ENCODE measurements around the gene NEO1.

Gene NEO1

DNA sequence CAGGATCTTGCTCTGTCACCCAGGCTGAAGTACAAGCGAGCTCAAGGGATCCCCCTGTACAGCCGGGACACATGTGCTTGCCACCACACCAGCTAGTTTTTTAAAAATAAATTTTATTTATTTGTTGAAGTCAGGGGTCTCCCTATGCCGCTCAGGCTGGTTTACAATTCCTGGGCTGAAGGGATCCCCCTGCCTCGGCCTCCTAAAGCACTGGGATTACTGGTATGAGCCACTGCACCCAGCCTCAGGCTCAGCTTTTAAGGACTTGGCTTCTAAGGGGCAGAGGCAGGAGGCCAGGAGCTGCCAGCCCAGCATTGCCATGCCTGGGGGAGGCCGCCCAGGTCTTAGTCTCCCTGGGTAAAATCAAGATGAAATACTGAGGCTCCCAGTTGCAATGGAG lies 279.2 kb downstream of the NEO1 start:
- no peak overlapping the region for H3K18ac ChIP-seq (ENCODE audit: low read length)
- no peaks in the 10 kb centered on the region for H3K27me3 ChIP-seq (ENCODE audit: insufficient read depth, low read length)
- H4K12ac ChIP-seq (ENCODE audit: low read depth, low read length), result no peak overlapping the region
- no peak overlapping the region for H2AK5ac ChIP-seq (ENCODE audit: low read length)
- no peak overlapping the region for H2BK120ac ChIP-seq (ENCODE audit: insufficient read depth, low read length, poor library complexity)
- no peak overlapping the region for H2AFZ ChIP-seq (ENCODE audit: insufficient read depth, low read length, poor library complexity)
- peaks cover 2% of the 10 kb centered on the region for H3K79me2 ChIP-seq (ENCODE audit: control insufficient read depth, insufficient read depth, low read length, poor library complexity)
- peaks cover 6 to 11% of the 10 kb centered on the region in 2 experiments for H3K4me1 ChIP-seq (ENCODE audit: control insufficient read depth in 1 of 2, insufficient read depth in 2 of 2, low read length in 2 of 2)
- H3K9me3 ChIP-seq (ENCODE audit: insufficient read depth, low read depth, low read length), result peaks cover 3% of the 10 kb centered on the region
- no peak overlapping the region for H3K4me3 ChIP-seq (ENCODE audit: low read depth, low read length)
- no peak for DNase-seq
- no peak overlapping the region for H3K23ac ChIP-seq (ENCODE audit: low read length)
- no peak overlapping the region for H3K4ac ChIP-seq (ENCODE audit: low read depth, low read length)
- H3K9ac ChIP-seq (ENCODE audit: low read length), result no peak overlapping the region
- peaks cover 10 to 13% of the 10 kb centered on the region in 2 experiments for H3K36me3 ChIP-seq (ENCODE audit: control insufficient read depth in 1 of 2, insufficient read depth in 2 of 2, low read length in 2 of 2)
- no peak overlapping the region for H2BK12ac ChIP-seq (ENCODE audit: low read length)
- no peak overlapping the region for H3K14ac ChIP-seq (ENCODE audit: low read length)
- H3K79me1 ChIP-seq (ENCODE audit: low read length), result peaks cover 2% of the 10 kb centered on the region
- no peak overlapping the region for H4K91ac ChIP-seq (ENCODE audit: low read depth, low read length)
- H4K8ac ChIP-seq (ENCODE audit: low read depth, low read length), result no peak overlapping the region
- no CpG with 5 or more reads among the region's 5 CpGs for WGBS (ENCODE audit: extremely low coverage, insufficient coverage, insufficient read length)
- no peak overlapping the region for H2BK5ac ChIP-seq (ENCODE audit: low read depth, low read length, poor library complexity)
- H3K4me2 ChIP-seq (ENCODE audit: low read length), result no peak overlapping the region
- H3K27ac ChIP-seq (ENCODE audit: low read depth, low read length), result no peak overlapping the region

DNA sequence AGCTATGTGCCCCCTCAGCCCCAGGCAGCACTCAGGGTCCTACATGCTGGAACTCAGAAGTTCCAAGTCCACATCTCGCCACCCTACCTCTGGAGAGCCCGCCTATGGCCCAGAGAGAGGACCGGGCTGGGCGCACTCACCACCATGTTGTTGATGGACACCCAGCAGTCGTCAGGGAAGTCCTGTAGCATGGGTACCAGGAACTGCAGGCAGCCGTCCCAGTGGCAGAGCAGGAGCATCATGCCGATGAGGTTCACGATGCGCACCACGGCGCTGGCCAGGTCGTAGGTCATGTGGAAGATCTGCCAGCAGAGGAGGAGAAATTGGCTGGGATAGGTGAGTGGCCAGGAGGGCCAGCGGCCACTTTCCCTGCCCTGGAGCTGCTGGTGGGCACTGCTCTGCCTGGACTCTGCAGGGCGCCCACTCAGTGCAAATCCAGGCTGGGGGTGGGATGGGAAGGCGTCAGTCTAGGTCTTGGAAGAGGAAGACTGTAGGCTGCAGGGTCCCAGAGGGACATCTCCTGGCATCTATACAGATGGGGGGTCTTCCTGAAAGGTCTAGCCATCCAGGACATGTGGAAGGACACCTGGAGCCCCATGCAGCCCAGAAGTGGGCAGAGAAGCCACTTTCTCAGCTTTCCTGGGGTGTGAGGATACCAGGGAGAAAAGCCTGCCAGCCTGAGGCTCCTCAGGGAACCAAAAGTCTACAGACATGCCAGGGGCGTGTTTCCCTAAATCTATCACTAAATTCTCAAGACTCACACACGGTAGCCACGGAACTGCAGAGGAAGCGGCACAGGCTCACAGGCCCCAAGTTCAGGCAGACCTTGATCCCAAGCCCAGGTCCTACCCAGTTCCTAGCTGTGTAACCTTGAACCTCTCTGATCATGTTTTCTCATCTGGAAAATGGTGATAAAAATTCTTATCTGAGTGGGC lies 280.0 kb downstream of the NEO1 start:
- Histone ChIP-seq H2BK5ac (ENCODE audit: low read depth, low read length, poor library complexity) (no peak overlapping the region), H3K27me3 (ENCODE audit: insufficient read depth, low read length) (no peaks in the 10 kb centered on the region), H4K91ac (ENCODE audit: low read depth, low read length) (no peak overlapping the region), H3K14ac (ENCODE audit: low read length) (no peak overlapping the region), H2AFZ (ENCODE audit: insufficient read depth, low read length, poor library complexity) (no peak overlapping the region), H3K36me3 (ENCODE audit: control insufficient read depth in 1 of 2, insufficient read depth in 2 of 2, low read length in 2 of 2) (peaks cover 10 to 13% of the 10 kb centered on the region in 2 experiments), H3K9ac (ENCODE audit: low read length) (no peak overlapping the region), H3K79me2 (ENCODE audit: control insufficient read depth, insufficient read depth, low read length, poor library complexity) (peaks cover 2% of the 10 kb centered on the region), H3K9me3 (ENCODE audit: insufficient read depth, low read depth, low read length) (peaks cover 3% of the 10 kb centered on the region), H3K4me3 (ENCODE audit: low read depth, low read length) (no peak overlapping the region), H2AK5ac (ENCODE audit: low read length) (no peak overlapping the region), H3K4ac (ENCODE audit: low read depth, low read length) (no peak overlapping the region), H4K12ac (ENCODE audit: low read depth, low read length) (no peak overlapping the region), H4K8ac (ENCODE audit: low read depth, low read length) (no peak overlapping the region), H2BK12ac (ENCODE audit: low read length) (no peak overlapping the region), H3K79me1 (ENCODE audit: low read length) (peaks cover 2% of the 10 kb centered on the region), H3K4me1 (ENCODE audit: control insufficient read depth in 1 of 2, insufficient read depth in 2 of 2, low read length in 2 of 2) (peaks cover 6 to 11% of the 10 kb centered on the region in 2 experiments), H3K4me2 (ENCODE audit: low read length) (no peak overlapping the region), H3K23ac (ENCODE audit: low read length) (no peak overlapping the region), H2BK120ac (ENCODE audit: insufficient read depth, low read length, poor library complexity) (no peak overlapping the region), H3K27ac (ENCODE audit: low read depth, low read length) (no peak overlapping the region), H3K18ac (ENCODE audit: low read length) (no peak overlapping the region)
- no peak for DNase-seq
- WGBS (ENCODE audit: extremely low coverage, insufficient coverage, insufficient read length), result no CpG with 5 or more reads among the region's 19 CpGs

DNA sequence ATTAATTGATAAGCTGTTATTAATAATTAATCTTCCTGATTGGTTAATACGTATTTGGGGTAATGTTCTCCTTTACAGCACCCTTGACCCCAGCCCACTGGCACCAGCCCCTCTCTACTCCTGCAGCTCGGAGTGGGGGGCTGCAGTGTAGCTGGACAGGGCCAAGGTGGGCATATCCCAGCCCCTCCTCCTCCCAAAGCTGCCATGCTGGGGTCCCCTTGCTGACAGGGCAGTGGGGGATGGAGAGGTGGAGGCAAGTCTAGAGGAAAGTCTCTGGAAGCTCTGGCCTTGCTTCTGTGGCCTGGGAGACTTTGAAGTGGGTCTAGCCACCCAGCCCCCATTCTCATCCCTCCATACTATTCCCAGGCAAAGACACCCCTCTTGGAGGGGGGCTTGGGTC lies 280.7 kb downstream of the NEO1 start:
- peaks cover 2% of the 10 kb centered on the region for H3K79me2 ChIP-seq (ENCODE audit: control insufficient read depth, insufficient read depth, low read length, poor library complexity)
- no peak for DNase-seq
- H3K4me2 ChIP-seq (ENCODE audit: low read length), result no peak overlapping the region
- no peak overlapping the region for H2BK12ac ChIP-seq (ENCODE audit: low read length)
- no peak overlapping the region for H3K27ac ChIP-seq (ENCODE audit: low read depth, low read length)
- H4K8ac ChIP-seq (ENCODE audit: low read depth, low read length), result no peak overlapping the region
- peaks cover 3% of the 10 kb centered on the region for H3K9me3 ChIP-seq (ENCODE audit: insufficient read depth, low read depth, low read length)
- no peak overlapping the region for H3K18ac ChIP-seq (ENCODE audit: low read length)
- H3K23ac ChIP-seq (ENCODE audit: low read length), result no peak overlapping the region
- H2BK5ac ChIP-seq (ENCODE audit: low read depth, low read length, poor library complexity), result no peak overlapping the region
- H3K14ac ChIP-seq (ENCODE audit: low read length), result no peak overlapping the region
- H2BK120ac ChIP-seq (ENCODE audit: insufficient read depth, low read length, poor library complexity), result no peak overlapping the region
- H3K79me1 ChIP-seq (ENCODE audit: low read length), result peaks cover 2% of the 10 kb centered on the region
- no peak overlapping the region for H3K9ac ChIP-seq (ENCODE audit: low read length)
- H3K4ac ChIP-seq (ENCODE audit: low read depth, low read length), result no peak overlapping the region
- H4K91ac ChIP-seq (ENCODE audit: low read depth, low read length), result no peak overlapping the region
- H3K27me3 ChIP-seq (ENCODE audit: insufficient read depth, low read length), result no peaks in the 10 kb centered on the region
- no CpG with 5 or more reads among the region's 2 CpGs for WGBS (ENCODE audit: extremely low coverage, insufficient coverage, insufficient read length)
- H2AFZ ChIP-seq (ENCODE audit: insufficient read depth, low read length, poor library complexity), result no peak overlapping the region
- no peak overlapping the region for H2AK5ac ChIP-seq (ENCODE audit: low read length)
- peaks cover 6 to 11% of the 10 kb centered on the region in 2 experiments for H3K4me1 ChIP-seq (ENCODE audit: control insufficient read depth in 1 of 2, insufficient read depth in 2 of 2, low read length in 2 of 2)
- H3K4me3 ChIP-seq (ENCODE audit: low read depth, low read length), result no peak overlapping the region
- no peak overlapping the region for H4K12ac ChIP-seq (ENCODE audit: low read depth, low read length)
- H3K36me3 ChIP-seq (ENCODE audit: control insufficient read depth in 1 of 2, insufficient read depth in 2 of 2, low read length in 2 of 2), result peaks cover 13 to 17% of the 10 kb centered on the region in 2 experiments

DNA sequence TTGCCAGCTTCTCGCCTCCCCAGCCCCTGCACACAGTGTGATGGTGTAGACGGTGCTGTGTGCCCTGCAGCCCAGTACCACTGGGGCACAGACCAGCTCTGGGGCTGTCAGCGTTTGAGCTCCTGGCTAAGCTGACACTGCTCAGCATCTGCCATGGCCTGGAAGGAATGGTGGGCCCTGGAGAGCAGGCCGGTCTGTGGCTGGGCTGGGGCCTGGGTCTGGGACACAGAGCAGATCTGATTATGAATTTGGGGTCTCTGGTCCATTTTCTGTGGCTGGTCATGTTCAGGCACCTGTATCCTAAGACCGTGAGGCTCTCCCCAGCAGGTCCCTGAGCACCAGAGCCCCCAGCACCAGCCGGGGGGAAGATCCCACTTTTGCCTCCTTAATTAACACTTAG lies 281.8 kb downstream of the NEO1 start:
- H4K91ac ChIP-seq (ENCODE audit: low read depth, low read length), result no peak overlapping the region
- DNase-seq, result no peak
- H2AK5ac ChIP-seq (ENCODE audit: low read length), result no peak overlapping the region
- no peak overlapping the region for H3K27ac ChIP-seq (ENCODE audit: low read depth, low read length)
- peaks cover 6 to 11% of the 10 kb centered on the region in 2 experiments for H3K4me1 ChIP-seq (ENCODE audit: control insufficient read depth in 1 of 2, insufficient read depth in 2 of 2, low read length in 2 of 2)
- no peak overlapping the region for H4K8ac ChIP-seq (ENCODE audit: low read depth, low read length)
- H3K4me2 ChIP-seq (ENCODE audit: low read length), result no peak overlapping the region
- H3K79me1 ChIP-seq (ENCODE audit: low read length), result peaks cover 2% of the 10 kb centered on the region
- peaks cover 10 to 15% of the 10 kb centered on the region in 2 experiments for H3K36me3 ChIP-seq (ENCODE audit: control insufficient read depth in 1 of 2, insufficient read depth in 2 of 2, low read length in 2 of 2)
- H2AFZ ChIP-seq (ENCODE audit: insufficient read depth, low read length, poor library complexity), result no peak overlapping the region
- H3K4me3 ChIP-seq (ENCODE audit: low read depth, low read length), result no peak overlapping the region
- peaks cover 3% of the 10 kb centered on the region for H3K9me3 ChIP-seq (ENCODE audit: insufficient read depth, low read depth, low read length)
- H3K79me2 ChIP-seq (ENCODE audit: control insufficient read depth, insufficient read depth, low read length, poor library complexity), result peaks cover 2% of the 10 kb centered on the region
- no peak overlapping the region for H3K4ac ChIP-seq (ENCODE audit: low read depth, low read length)
- no peak overlapping the region for H3K9ac ChIP-seq (ENCODE audit: low read length)
- H4K12ac ChIP-seq (ENCODE audit: low read depth, low read length), result no peak overlapping the region
- WGBS (ENCODE audit: extremely low coverage, insufficient coverage, insufficient read length), result no CpG with 5 or more reads among the region's 6 CpGs
- H3K27me3 ChIP-seq (ENCODE audit: insufficient read depth, low read length), result no peaks in the 10 kb centered on the region
- H3K14ac ChIP-seq (ENCODE audit: low read length), result no peak overlapping the region
- H2BK12ac ChIP-seq (ENCODE audit: low read length), result no peak overlapping the region
- H2BK120ac ChIP-seq (ENCODE audit: insufficient read depth, low read length, poor library complexity), result no peak overlapping the region
- H3K18ac ChIP-seq (ENCODE audit: low read length), result no peak overlapping the region
- no peak overlapping the region for H3K23ac ChIP-seq (ENCODE audit: low read length)
- no peak overlapping the region for H2BK5ac ChIP-seq (ENCODE audit: low read depth, low read length, poor library complexity)
